OCI-LY3 (cell line): ENCODE measurements around the gene N4BP2L2.

Source experiments
- H2AFZ ChIP-seq: fragments of 200-600, 300-600 bp; shearing (Covaris generic); 2 replicates; pipeline ENCODE4 v1.6.0; 2014; ENCODE audit warnings: antibody characterized with exemption, low read depth, low read length
- H3K27ac ChIP-seq: fragments of 200-600, 300-600 bp; sonication (generic); 2 replicates; pipeline ENCODE4 v1.5.1; 2014; ENCODE audit warnings: mild to moderate bottlenecking, low read length, moderate library complexity, mixed read lengths
- H3K27me3 ChIP-seq: fragments of 200-600, 300-600 bp; sonication (generic); 2 replicates; pipeline ENCODE4 v1.6.1; 2014; ENCODE audit warnings: low read depth, low read length, mixed read lengths
- H3K36me3 ChIP-seq: fragments of 200-600, 300-600 bp; sonication (generic); replicated peaks from 2 replicates; pipeline ENCODE3; 2014; ENCODE audit warnings: low read depth, low read length, mixed read lengths
- H3K4me1 ChIP-seq: fragments of 300-600, 200-600 bp; sonication (generic); 2 replicates; pipeline ENCODE4 v1.6.1; 2014; ENCODE audit warnings: low read length, mixed read lengths
- H3K4me2 ChIP-seq: fragments of 200-600, 300-600 bp; sonication (generic); 2 replicates; pipeline ENCODE4 v1.6.1; 2014; ENCODE audit warnings: low read length, mixed read lengths
- H3K4me3 ChIP-seq: fragments of 300-600, 200-600 bp; sonication (generic); 2 replicates; pipeline ENCODE4 v1.5.1; 2014; ENCODE audit warnings: antibody characterized with exemption, mild to moderate bottlenecking, low read length, moderate library complexity
- H3K79me2 ChIP-seq: fragments of 300-600, 200-600 bp; shearing (Covaris generic); 2 replicates; pipeline ENCODE4 v1.6.1; 2014; ENCODE audit warnings: mild to moderate bottlenecking, low read length, mixed read lengths
- H3K9ac ChIP-seq: fragments of 300-600, 200-600 bp; shearing (Covaris generic); 2 replicates; pipeline ENCODE4 v1.6.0; 2014; ENCODE audit warnings: mild to moderate bottlenecking, low read length, moderate library complexity
- H3K9me3 ChIP-seq: fragments of 200-600, 300-600 bp; shearing (Covaris generic); 2 replicates; pipeline ENCODE4 v1.6.1; 2014; ENCODE audit warnings: low read length, mixed read lengths; ENCODE audit not compliant: insufficient read depth
- H4K20me1 ChIP-seq: fragments of 200-600, 300-600 bp; sonication (generic); 2 replicates; pipeline ENCODE4 v1.6.1; 2016; ENCODE audit warnings: low read length, mixed read lengths; ENCODE audit not compliant: insufficient read depth
- EZH2phosphoT487 ChIP-seq: fragments of 200-600 bp; shearing (Covaris generic); IDR thresholded peaks from 2 replicates; pipeline ENCODE4 v1.6.1; 2018; ENCODE audit warnings: antibody characterized with exemption, mixed run types, low read depth
- TF ChIP-seq, protein P1 (sequence below): fragments of 200-600, 300-600 bp; sonication (generic); IDR thresholded peaks from 2 replicates; pipeline ENCODE4 v1.5.1; 2014; ENCODE audit warnings: antibody characterized with exemption, low read length, low read depth

The N4BP2L2 gene

DNA sequence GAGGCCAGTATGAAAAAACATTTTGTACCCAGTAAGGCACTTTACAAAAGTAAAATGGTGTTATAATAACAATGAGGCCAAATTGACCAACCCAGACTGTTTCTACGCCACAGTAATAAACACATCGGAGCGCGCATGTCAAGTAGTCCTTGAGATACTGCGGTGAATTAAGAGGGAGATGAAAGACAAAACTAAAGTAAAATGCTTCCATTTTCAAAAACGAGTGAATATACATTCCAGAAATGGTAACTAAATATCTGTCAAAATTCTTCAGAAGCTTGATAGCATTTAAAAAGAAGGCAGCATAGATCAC lies 129.6 kb downstream of the N4BP2L2 start:
- TF ChIP-seq, protein P1, sequence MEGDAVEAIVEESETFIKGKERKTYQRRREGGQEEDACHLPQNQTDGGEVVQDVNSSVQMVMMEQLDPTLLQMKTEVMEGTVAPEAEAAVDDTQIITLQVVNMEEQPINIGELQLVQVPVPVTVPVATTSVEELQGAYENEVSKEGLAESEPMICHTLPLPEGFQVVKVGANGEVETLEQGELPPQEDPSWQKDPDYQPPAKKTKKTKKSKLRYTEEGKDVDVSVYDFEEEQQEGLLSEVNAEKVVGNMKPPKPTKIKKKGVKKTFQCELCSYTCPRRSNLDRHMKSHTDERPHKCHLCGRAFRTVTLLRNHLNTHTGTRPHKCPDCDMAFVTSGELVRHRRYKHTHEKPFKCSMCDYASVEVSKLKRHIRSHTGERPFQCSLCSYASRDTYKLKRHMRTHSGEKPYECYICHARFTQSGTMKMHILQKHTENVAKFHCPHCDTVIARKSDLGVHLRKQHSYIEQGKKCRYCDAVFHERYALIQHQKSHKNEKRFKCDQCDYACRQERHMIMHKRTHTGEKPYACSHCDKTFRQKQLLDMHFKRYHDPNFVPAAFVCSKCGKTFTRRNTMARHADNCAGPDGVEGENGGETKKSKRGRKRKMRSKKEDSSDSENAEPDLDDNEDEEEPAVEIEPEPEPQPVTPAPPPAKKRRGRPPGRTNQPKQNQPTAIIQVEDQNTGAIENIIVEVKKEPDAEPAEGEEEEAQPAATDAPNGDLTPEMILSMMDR, result no peak
- no peak for TF ChIP-seq EZH2phosphoT487
- Histone ChIP-seq H3K9me3 (no peaks in the 10 kb centered on the region), H3K4me1 (peaks cover 14% of the 10 kb centered on the region), H2AFZ (no peak overlapping the region), H4K20me1 (no peaks in the 10 kb centered on the region), H3K4me2 (no peak overlapping the region), H3K4me3 (no peak overlapping the region), H3K79me2 (no peaks in the 10 kb centered on the region), H3K27ac (no peak overlapping the region), H3K9ac (no peak overlapping the region), H3K36me3 (peaks cover 12% of the 10 kb centered on the region), H3K27me3 (no peaks in the 10 kb centered on the region)

DNA sequence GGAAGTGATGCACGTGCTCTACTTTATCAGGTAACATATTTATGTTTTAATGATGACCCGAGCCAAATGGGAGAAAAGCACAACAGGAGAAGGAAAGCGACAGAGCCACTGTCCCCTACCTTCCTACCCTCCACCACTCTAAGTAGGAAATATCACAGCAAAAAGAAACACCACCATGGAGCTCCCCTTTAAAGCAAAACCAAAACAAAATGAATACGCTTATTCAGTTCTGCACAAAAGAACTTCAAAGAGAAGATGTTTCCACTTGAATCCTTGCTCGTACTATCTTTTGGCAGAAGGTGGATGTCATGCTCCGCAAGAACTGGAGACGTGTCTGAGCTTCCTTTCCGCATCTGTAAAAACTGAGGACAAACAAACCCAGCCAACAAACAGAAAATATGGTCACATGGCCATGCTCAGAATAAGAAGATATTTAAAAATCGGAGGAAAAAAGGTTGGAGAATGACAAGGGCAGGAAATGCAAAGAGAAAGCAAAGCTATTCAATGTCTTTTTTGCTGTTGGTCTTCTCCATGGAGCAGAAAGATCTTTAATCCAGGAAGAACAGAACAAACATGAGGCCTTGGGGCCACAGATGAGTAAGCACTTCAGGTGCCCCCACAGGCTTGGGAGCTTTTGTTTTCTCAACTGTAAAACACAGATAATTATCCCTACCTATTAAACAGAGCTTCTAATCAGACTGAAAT lies 130.1 kb downstream of the N4BP2L2 start:
- Histone ChIP-seq H3K27me3 (no peaks in the 10 kb centered on the region), H3K4me3 (peak overlapping the region; percentile 60), H3K27ac (no peak overlapping the region; the same call in 1 of the 2 replicates), H3K36me3 (peaks cover 17% of the 10 kb centered on the region), H2AFZ (peak overlapping the region; percentile 57; the same call in 1 of the 2 replicates), H3K4me1 (peaks cover 14% of the 10 kb centered on the region), H3K4me2 (peak overlapping the region; percentile 71), H3K9me3 (no peaks in the 10 kb centered on the region), H4K20me1 (no peaks in the 10 kb centered on the region), H3K79me2 (no peaks in the 10 kb centered on the region), H3K9ac (peak overlapping the region; percentile 31; the same call in 1 of the 2 replicates)
- no peak for TF ChIP-seq EZH2phosphoT487
- TF ChIP-seq, protein P1, result no peak

- no peaks in the 10 kb centered on the region for H3K9me3 ChIP-seq
- no peaks in the 10 kb centered on the region for H3K27me3 ChIP-seq
- H3K36me3 ChIP-seq, result peaks cover 21% of the 10 kb centered on the region
- peak overlapping the region; percentile 60 for H3K4me3 ChIP-seq
- no peaks in the 10 kb centered on the region for H4K20me1 ChIP-seq
- H3K27ac ChIP-seq, result no peak overlapping the region; the same call in 1 of the 2 replicates
- H3K4me1 ChIP-seq, result peaks cover 14% of the 10 kb centered on the region
- no peak for TF ChIP-seq EZH2phosphoT487
- TF ChIP-seq, protein P1, result no peak
- no peaks in the 10 kb centered on the region for H3K79me2 ChIP-seq
- H3K4me2 ChIP-seq, result peak overlapping the region; percentile 71
- peak overlapping the region; percentile 31; the same call in 1 of the 2 replicates for H3K9ac ChIP-seq
- H2AFZ ChIP-seq, result peak overlapping the region; percentile 57; the same call in 1 of the 2 replicates
These were observed 130.7 kb downstream of the N4BP2L2 start for GRCh38 chr13:32407854-32408253.

- Histone ChIP-seq H3K79me2 (no peaks in the 10 kb centered on the region), H3K4me2 (no peak overlapping the region), H4K20me1 (no peaks in the 10 kb centered on the region), H3K36me3 (peaks cover 50% of the 10 kb centered on the region), H3K4me1 (peaks cover 8% of the 10 kb centered on the region), H2AFZ (no peak overlapping the region), H3K27ac (no peak overlapping the region), H3K4me3 (no peak overlapping the region), H3K27me3 (no peaks in the 10 kb centered on the region), H3K9me3 (no peaks in the 10 kb centered on the region), H3K9ac (no peak overlapping the region)
- TF ChIP-seq, protein P1, result no peak
- no peak for TF ChIP-seq EZH2phosphoT487
These were observed 135.5 kb downstream of the N4BP2L2 start for GRCh38 chr13:32403108-32403507.
